Mucosa of rectum (tissue), 2 donors: ENCODE results near the gene MMAB.
"Not testable (repeated sequence)": the region's sequence is repeated elsewhere in the genome, so short reads cannot be mapped to it uniquely, and the experiment has no call there.

ENCODE experiments used
- H3K27ac ChIP-seq, 2 donors: one replicate each; pipeline ENCODE4 v1.7.0; 2013; ENCODE audit warnings: inconsistent platforms in 2 of 2, low read depth in 2 of 2, low read length in 2 of 2
- H3K27me3 ChIP-seq, 2 donors: one replicate each; pipeline ENCODE4 v1.7.0; 2013; ENCODE audit warnings: low read length in 2 of 2; ENCODE audit not compliant: control insufficient read depth in 2 of 2, insufficient read depth in 2 of 2
- H3K36me3 ChIP-seq, 2 donors: one replicate each; pipeline ENCODE4 v1.7.0; 2013; ENCODE audit warnings: low read length in 2 of 2; ENCODE audit not compliant: control insufficient read depth in 2 of 2, insufficient read depth in 2 of 2
- H3K4me1 ChIP-seq, 2 donors: one replicate each; pipeline ENCODE4 v1.7.0; 2013; ENCODE audit warnings: low read length in 2 of 2, mild to moderate bottlenecking in 1 of 2; ENCODE audit not compliant: control insufficient read depth in 2 of 2, insufficient read depth in 2 of 2
- H3K4me3 ChIP-seq, 2 donors: one replicate each; pipeline ENCODE4 v1.7.0; 2013; ENCODE audit warnings: low read length in 2 of 2
- H3K9ac ChIP-seq, 2 donors: one replicate each; pipeline ENCODE4 v1.7.0; 2013; ENCODE audit warnings: low read length in 2 of 2, low read depth in 1 of 2, mild to moderate bottlenecking in 1 of 2
- H3K9me3 ChIP-seq, 2 donors: one replicate each; pipeline ENCODE4 v1.7.0; 2013; ENCODE audit warnings: low read length in 2 of 2; ENCODE audit not compliant: control insufficient read depth in 2 of 2
- donor health status: healthy.
- donor health status: Normal muscosa, but diverticular disease.

MMAB gene

GRCh38 chr12:109604132-109604585 lies 30.9 kb upstream of the MMAB start:
- Histone ChIP-seq H3K27me3 (no peaks in the 10 kb centered on the region), H3K9ac (no peak overlapping the region), H3K9me3 (no peaks in the 10 kb centered on the region), H3K36me3 (no peaks in the 10 kb centered on the region), H3K4me1 (no peaks in the 10 kb centered on the region), H3K27ac (no peak overlapping the region), H3K4me3 (no peak overlapping the region)

GRCh38 chr12:109602132-109602531 lies 28.8 kb upstream of the MMAB start:
- not testable (repeated sequence) for H3K27me3 ChIP-seq, H3K27ac ChIP-seq, H3K36me3 ChIP-seq, H3K4me3 ChIP-seq, H3K9ac ChIP-seq, H3K4me1 ChIP-seq, H3K9me3 ChIP-seq

- no peak overlapping the region for H3K27ac ChIP-seq
- H3K36me3 ChIP-seq, result no peaks in the 10 kb centered on the region
- H3K9ac ChIP-seq, result no peak overlapping the region
- no peaks in the 10 kb centered on the region for H3K27me3 ChIP-seq
- H3K4me1 ChIP-seq, result peaks cover 0 to 5% of the 10 kb centered on the region in 2 donors
- H3K9me3 ChIP-seq, result no peaks in the 10 kb centered on the region
- no peak overlapping the region for H3K4me3 ChIP-seq
These were observed 28.3 kb upstream of the MMAB start for GRCh38 chr12:109601557-109601956.

- no peak overlapping the region for H3K9ac ChIP-seq
- H3K36me3 ChIP-seq, result no peaks in the 10 kb centered on the region
- no peaks in the 10 kb centered on the region for H3K27me3 ChIP-seq
- H3K9me3 ChIP-seq, result no peaks in the 10 kb centered on the region
- H3K27ac ChIP-seq, result no peak overlapping the region
- H3K4me1 ChIP-seq, result peaks cover 0 to 5% of the 10 kb centered on the region in 2 donors
- no peak overlapping the region for H3K4me3 ChIP-seq
These were observed 27.7 kb upstream of the MMAB start for GRCh38 chr12:109600995-109601394.

- Histone ChIP-seq H3K4me3 (no peak overlapping the region), H3K27me3 (no peaks in the 10 kb centered on the region), H3K4me1 (peaks cover 0 to 5% of the 10 kb centered on the region in 2 donors), H3K27ac (no peak overlapping the region), H3K36me3 (no peaks in the 10 kb centered on the region), H3K9me3 (no peaks in the 10 kb centered on the region), H3K9ac (no peak overlapping the region)
These were observed 27.2 kb upstream of the MMAB start for GRCh38 chr12:109600481-109600880.

GRCh38 chr12:109599087-109599486 lies 25.8 kb upstream of the MMAB start:
- no peak overlapping the region for H3K4me3 ChIP-seq
- H3K27ac ChIP-seq, result no peak overlapping the region
- H3K4me1 ChIP-seq, result peaks cover 0 to 5% of the 10 kb centered on the region in 2 donors
- H3K27me3 ChIP-seq, result no peaks in the 10 kb centered on the region
- H3K36me3 ChIP-seq, result peaks cover 0 to 5% of the 10 kb centered on the region in 2 donors
- H3K9me3 ChIP-seq, result no peaks in the 10 kb centered on the region
- H3K9ac ChIP-seq, result no peak overlapping the region

GRCh38 chr12:109598428-109598854 lies 25.1 kb upstream of the MMAB start:
- Histone ChIP-seq H3K4me3 (no peak overlapping the region), H3K27me3 (no peaks in the 10 kb centered on the region), H3K9me3 (no peaks in the 10 kb centered on the region), H3K9ac (no peak overlapping the region), H3K4me1 (peaks cover 0 to 5% of the 10 kb centered on the region in 2 donors), H3K36me3 (peaks cover 0 to 5% of the 10 kb centered on the region in 2 donors), H3K27ac (no peak overlapping the region)

GRCh38 chr12:109597795-109598427 lies 24.6 kb upstream of the MMAB start:
- peaks cover 0 to 5% of the 10 kb centered on the region in 2 donors for H3K4me1 ChIP-seq
- H3K27ac ChIP-seq, result no peak overlapping the region
- H3K9me3 ChIP-seq, result no peaks in the 10 kb centered on the region
- H3K9ac ChIP-seq, result no peak overlapping the region
- H3K36me3 ChIP-seq, result peaks cover 0 to 5% of the 10 kb centered on the region in 2 donors
- no peak overlapping the region for H3K4me3 ChIP-seq
- H3K27me3 ChIP-seq, result no peaks in the 10 kb centered on the region

GRCh38 chr12:109597414-109597794 lies 24.1 kb upstream of the MMAB start:
- H3K9ac ChIP-seq, result no peak overlapping the region
- no peak overlapping the region for H3K27ac ChIP-seq
- no peak overlapping the region for H3K4me3 ChIP-seq
- peaks cover 0 to 5% of the 10 kb centered on the region in 2 donors for H3K4me1 ChIP-seq
- peaks cover 0 to 5% of the 10 kb centered on the region in 2 donors for H3K36me3 ChIP-seq
- H3K9me3 ChIP-seq, result no peaks in the 10 kb centered on the region
- H3K27me3 ChIP-seq, result no peaks in the 10 kb centered on the region

GRCh38 chr12:109596418-109597244 lies 23.3 kb upstream of the MMAB start:
- Histone ChIP-seq H3K27me3 (no peaks in the 10 kb centered on the region), H3K36me3 (peaks cover 0 to 8% of the 10 kb centered on the region in 2 donors), H3K9ac (no peak overlapping the region)

More at GRCh38 chr12:109596418-109597244, 23.3 kb upstream of the MMAB start:
- Histone ChIP-seq H3K4me3 (no peak overlapping the region), H3K27ac (no peak overlapping the region), H3K4me1 (peaks cover 0 to 5% of the 10 kb centered on the region in 2 donors), H3K9me3 (no peaks in the 10 kb centered on the region)
